GM12801 (cell line): ENCODE results near the gene KCNQ1.

ENCODE experiments used
- TF ChIP-seq, protein P1 (sequence below): IDR thresholded peaks from one replicate; pipeline ENCODE4 v1.5.1; 2011; ENCODE audit warnings: control low read depth; ENCODE audit not compliant: insufficient read length; ENCODE audit errors: extremely low read depth

Gene KCNQ1

GRCh38 chr11:2713661-2714462 lies 269.1 kb downstream of the KCNQ1 start:
- TF ChIP-seq, protein P1, sequence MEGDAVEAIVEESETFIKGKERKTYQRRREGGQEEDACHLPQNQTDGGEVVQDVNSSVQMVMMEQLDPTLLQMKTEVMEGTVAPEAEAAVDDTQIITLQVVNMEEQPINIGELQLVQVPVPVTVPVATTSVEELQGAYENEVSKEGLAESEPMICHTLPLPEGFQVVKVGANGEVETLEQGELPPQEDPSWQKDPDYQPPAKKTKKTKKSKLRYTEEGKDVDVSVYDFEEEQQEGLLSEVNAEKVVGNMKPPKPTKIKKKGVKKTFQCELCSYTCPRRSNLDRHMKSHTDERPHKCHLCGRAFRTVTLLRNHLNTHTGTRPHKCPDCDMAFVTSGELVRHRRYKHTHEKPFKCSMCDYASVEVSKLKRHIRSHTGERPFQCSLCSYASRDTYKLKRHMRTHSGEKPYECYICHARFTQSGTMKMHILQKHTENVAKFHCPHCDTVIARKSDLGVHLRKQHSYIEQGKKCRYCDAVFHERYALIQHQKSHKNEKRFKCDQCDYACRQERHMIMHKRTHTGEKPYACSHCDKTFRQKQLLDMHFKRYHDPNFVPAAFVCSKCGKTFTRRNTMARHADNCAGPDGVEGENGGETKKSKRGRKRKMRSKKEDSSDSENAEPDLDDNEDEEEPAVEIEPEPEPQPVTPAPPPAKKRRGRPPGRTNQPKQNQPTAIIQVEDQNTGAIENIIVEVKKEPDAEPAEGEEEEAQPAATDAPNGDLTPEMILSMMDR: no peak

DNA sequence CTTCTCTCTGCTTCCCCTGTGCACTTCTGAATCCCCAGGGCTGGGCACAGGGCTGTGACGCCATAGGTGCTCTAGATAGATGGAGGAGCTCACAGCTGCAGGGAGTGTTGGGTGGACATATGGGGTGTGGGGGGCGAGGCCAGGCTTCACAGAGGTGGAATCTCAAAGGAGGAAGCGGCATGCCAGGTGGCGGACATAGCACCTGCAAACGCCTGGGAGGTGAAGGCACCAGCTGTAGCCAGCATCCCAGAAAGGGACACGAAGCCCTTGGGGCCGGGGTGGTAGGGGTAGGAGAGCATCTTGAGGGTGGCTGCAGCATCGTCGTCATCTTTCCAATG lies 269.6 kb downstream of the KCNQ1 start:
- TF ChIP-seq, protein P1: no peak

- TF ChIP-seq, protein P1: no peak
Observed at GRCh38 chr11:2714871-2715270, 270.1 kb downstream of the KCNQ1 start.

DNA sequence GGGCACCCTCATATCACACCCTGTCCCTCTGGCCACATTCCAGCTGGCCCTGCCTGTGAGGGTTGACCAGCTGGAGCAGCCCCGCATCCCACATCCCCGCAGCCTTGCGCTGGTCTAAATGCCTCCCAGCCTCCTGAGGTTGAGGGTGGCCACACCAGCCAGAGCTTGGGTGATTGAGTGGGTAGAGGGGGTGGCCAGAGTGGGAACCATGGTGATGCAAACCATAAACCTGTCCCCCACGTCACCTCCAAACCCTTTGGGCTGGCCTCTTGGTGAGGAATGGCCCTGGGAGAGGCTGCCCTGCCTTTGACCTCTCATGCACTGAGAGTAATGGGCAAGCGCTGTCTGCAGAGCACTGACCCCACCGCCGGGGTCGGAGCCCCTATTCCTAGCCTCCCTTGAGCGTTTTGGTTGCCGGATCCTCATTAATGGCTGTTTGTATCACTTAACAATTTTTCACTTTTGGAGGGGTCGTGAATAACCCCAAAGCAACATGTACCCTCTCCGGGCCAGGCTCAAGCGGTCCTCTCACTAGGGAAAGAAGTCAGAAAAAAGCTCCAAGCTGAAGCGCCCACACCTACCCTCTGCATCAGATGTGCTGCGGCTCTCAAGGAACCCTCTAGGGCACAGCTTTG lies 271.0 kb downstream of the KCNQ1 start:
- TF ChIP-seq, protein P1: no peak

DNA sequence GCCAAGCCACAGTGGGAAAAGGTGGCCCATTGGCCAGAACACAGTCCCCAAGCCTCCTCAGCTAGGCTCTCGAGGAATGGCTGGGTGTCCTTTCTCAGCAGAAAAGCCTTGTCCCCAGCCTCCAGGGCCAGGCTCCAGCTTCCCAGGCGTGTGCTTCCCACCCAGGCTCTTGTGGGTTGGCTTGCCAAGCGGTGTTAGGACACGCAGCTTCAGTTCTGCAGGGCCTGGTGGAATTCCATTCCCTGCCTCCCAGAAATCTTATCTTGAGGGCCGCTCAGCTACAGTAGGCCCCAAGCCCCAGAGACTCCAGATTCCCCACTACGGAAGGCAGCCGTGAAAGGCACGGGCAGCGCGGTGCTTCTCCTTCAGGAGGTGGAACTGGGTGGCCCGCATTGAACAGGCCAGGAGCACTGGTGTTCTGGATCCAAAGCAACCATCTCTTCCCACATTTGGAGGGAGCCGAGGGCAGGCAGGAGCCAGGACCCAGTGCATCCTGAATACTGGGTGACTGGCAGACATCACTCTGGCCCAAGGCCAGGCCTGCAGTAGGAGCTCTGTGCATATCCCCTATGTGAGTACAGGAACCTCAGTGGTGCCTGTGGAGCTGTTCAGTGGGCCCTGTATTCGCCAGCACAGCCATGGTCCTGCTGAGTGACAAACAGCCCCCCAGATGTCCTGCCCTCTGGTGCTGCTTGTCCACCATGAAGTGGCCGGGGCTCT lies 271.7 kb downstream of the KCNQ1 start:
- TF ChIP-seq, protein P1: no peak

- TF ChIP-seq, protein P1: no peak
Observed at GRCh38 chr11:2717561-2718325, 272.9 kb downstream of the KCNQ1 start.

- TF ChIP-seq, protein P1: no peak
Observed at GRCh38 chr11:2718817-2719438, 274.1 kb downstream of the KCNQ1 start.
